Thyroid gland (tissue), 4 donors: Measurements from ENCODE around the gene CORO1C. TPM values are rescaled to one million over a fixed set of nuclear protein-coding genes. Genes with fewer than 3 reads are reported as not detected.

Experiments used
- DNase-seq, 2 donors: peaks; one replicate each; pipeline ENCODE4 v3.0.0-alpha.2; 2019
- H3K27ac ChIP-seq, 3 donors: fragments of 200-600 bp; sonication (generic); 1 replicate in 2 of 3; 2 replicates in 1 of 3; pipeline ENCODE4 v1.5.1; 2016 to 2019; ENCODE audit warnings: mild to moderate bottlenecking in 1 of 3, moderate library complexity in 1 of 3
- H3K27me3 ChIP-seq: fragments of 200-600 bp; sonication (generic); one replicate; pipeline ENCODE4 v1.5.1; 2019
- H3K36me3 ChIP-seq, 2 donors: fragments of 200-600 bp; sonication (generic); one replicate each; pipeline ENCODE4 v1.5.1; 2016 to 2019
- H3K4me1 ChIP-seq, 2 donors: fragments of 200-600 bp; sonication (generic); one replicate each; pipeline ENCODE4 v1.5.1; 2017 to 2019
- H3K4me3 ChIP-seq, 3 donors: fragments of 200-600 bp; sonication (generic); replicated peaks in 1 of 3; 1 replicate in 2 of 3; 2 replicates in 1 of 3; pipeline ENCODE4 v1.5.1; 2016; ENCODE audit warnings: mild to moderate bottlenecking in 1 of 3
- H3K9me3 ChIP-seq: fragments of 200-600 bp; sonication (generic); one replicate; pipeline ENCODE4 v1.5.1; 2017
- CTCF ChIP-seq, 6 experiments: fragments of 200-600 bp in 3 of 6; fragments of 450-650 bp in 3 of 6; sonication (generic) in 3 of 6; IDR thresholded peaks; one replicate each; pipeline ENCODE4 v1.5.1; 2016 to 2019; ENCODE audit warnings: antibody characterized with exemption in 6 of 6, mild to moderate bottlenecking in 2 of 6, inconsistent platforms in 1 of 6, moderate library complexity in 1 of 6
- POLR2A ChIP-seq, 2 donors: fragments of 450-650 bp; IDR thresholded peaks; one replicate each; pipeline ENCODE4 v1.6.1; 2017; ENCODE audit warnings: antibody characterized with exemption in 2 of 2, mild to moderate bottlenecking in 2 of 2, moderate library complexity in 1 of 2
- WGBS, 2 donors: methylation state at CpG; one replicate each; pipeline ENCODE4 v1.1.5; 2017; 5-methylcytosine and 5-hydroxymethylcytosine counted together
- intact Hi-C: fragments of 100-400 bp; cut with DNase I; formaldehyde crosslinking; loops from one replicate; pipeline ENCODE4 v1.15.1; 2023
- total RNA-seq, 4 donors: library from RNA; depleted of rRNA; stranded (reverse); fragments of >200 nt; gene quantifications; one replicate each; pipeline ENCODE4 v1.2.3, GENCODE V29; 2016

CORO1C gene
- total RNA-seq, 4 donors from 2014 or later = 22.0 to 63.6 (median 30.1) TPM

DNA sequence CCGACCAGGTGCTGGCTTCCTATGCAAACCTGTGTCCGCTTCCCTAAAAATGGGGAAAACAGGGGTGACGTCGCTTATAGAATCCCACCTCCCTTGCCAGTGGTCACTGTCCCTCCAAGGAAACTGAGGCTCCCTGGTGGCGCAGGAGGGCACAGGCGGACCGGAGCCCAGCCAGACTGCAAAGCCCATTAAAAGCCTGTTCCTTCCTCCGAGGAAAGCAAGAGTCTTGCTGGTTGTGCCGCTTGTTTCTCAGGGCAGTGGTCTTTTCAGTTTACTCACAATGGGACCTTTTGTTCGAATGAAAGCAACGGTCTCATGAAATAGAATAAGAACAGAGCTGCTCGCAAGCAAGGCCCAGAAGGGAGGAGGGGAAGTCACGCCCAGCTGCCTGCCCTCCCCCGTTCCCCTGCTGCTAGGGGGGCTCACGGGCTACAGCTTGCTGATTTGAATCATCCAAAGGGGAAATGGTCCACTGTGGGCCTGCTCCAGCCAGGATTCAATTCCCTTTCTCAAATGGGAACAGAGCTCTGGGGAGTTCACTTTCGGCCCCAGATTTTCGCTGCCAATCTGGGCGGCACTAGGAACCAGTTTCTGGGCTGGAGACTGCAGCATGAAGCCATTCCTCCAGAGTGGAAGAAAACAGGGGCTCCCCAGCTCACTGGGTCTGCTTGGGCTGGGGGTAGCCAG is 93.0 kb downstream of the CORO1C start:
- DNase-seq = no peak
- TF ChIP-seq CTCF (IDR thresholded peaks at IDR 0.05) (no peak), POLR2A (IDR thresholded peaks at IDR 0.05) (no peak)
- no peaks in the 10 kb centered on the region for H3K9me3 ChIP-seq
- H3K27ac ChIP-seq = peak overlapping the region in 1 of 3 donors; percentile 0
- intact Hi-C loops = no loop called here
- H3K36me3 ChIP-seq = no peaks in the 10 kb centered on the region
- H3K4me1 ChIP-seq = peaks cover 7 to 63% of the 10 kb centered on the region in 2 donors
- H3K4me3 ChIP-seq = no peak overlapping the region
- H3K27me3 ChIP-seq = no peaks in the 10 kb centered on the region
- WGBS, 2 donors = 52 to 53% methylated on average over 17 to 18 of the region's 18 CpGs

GRCh38 chr12:108637222-108637971 is 93.9 kb downstream of the CORO1C start:
- no peaks in the 10 kb centered on the region for H3K9me3 ChIP-seq
- DNase-seq = no peak
- no peaks in the 10 kb centered on the region for H3K36me3 ChIP-seq
- H3K27me3 ChIP-seq = no peaks in the 10 kb centered on the region
- no peak for TF ChIP-seq POLR2A (IDR thresholded peaks at IDR 0.05)
- no peak for TF ChIP-seq CTCF (IDR thresholded peaks at IDR 0.05)
- H3K4me3 ChIP-seq = no peak overlapping the region
- 82 to 83% methylated on average over 7 of the region's 7 CpGs for WGBS, 2 donors
- intact Hi-C loops = no loop called here
- H3K27ac ChIP-seq = peak overlapping the region in 1 of 3 donors; percentile 13
- peaks cover 0 to 62% of the 10 kb centered on the region in 2 donors for H3K4me1 ChIP-seq

DNA sequence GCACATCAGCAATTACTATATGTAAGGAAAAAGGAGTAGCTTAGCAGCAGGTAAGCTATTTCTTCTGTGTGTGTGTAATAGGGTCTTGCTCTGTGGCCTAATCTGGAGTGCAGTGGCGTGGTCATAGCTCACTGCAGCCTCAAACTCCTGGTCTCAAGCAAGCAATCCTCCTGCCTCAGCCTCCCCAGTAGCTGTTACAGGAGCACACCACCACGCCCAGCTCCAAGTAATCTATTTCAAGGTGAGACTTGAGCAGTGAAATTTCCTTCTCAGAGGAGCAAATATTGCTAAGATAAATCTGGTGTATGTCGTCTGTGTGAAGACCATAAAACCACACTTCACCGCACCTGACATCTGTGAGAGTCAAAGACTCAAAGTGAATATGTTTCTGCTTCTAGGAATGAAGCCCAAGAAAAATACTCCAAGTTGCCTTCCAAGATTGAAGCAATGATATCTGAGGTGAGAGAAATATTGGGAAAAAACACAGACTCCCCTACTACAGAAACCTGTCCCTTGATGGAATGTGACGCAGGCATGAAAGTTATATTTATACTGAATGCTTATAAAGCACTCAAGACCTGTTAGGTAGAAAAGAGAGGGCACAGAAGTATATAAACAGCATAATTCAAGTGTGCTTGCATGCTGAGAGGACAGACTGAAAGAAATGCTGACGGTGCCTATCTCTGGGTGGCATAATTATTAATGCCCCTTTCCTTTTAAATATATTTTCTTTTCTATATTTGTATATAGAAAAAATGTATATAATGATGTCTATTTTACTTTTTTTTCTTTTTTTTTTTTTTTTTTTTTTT is 95.1 kb downstream of the CORO1C start:
- 53 to 56% methylated on average over 6 of the region's 6 CpGs for WGBS, 2 donors
- no peak for DNase-seq
- no peaks in the 10 kb centered on the region for H3K9me3 ChIP-seq
- H3K27ac ChIP-seq = peak overlapping the region in 2 of 3 donors; percentile 50 to 75
- H3K4me3 ChIP-seq = no peak overlapping the region
- TF ChIP-seq CTCF (IDR thresholded peaks at IDR 0.05) (no peak), POLR2A (IDR thresholded peaks at IDR 0.05) (no peak)
- no peaks in the 10 kb centered on the region for H3K36me3 ChIP-seq
- peaks cover 0 to 55% of the 10 kb centered on the region in 2 donors for H3K4me1 ChIP-seq
- intact Hi-C loops = no loop called here
- no peaks in the 10 kb centered on the region for H3K27me3 ChIP-seq

GRCh38 chr12:108635201-108635996 is 95.9 kb downstream of the CORO1C start:
- DNase-seq = peak in 1 of 2 donors; percentile 35
- peak overlapping the region in 1 of 3 donors; percentile 75 for H3K27ac ChIP-seq
- intact Hi-C loops = no loop called here
- no peak for TF ChIP-seq CTCF (IDR thresholded peaks at IDR 0.05)
- TF ChIP-seq POLR2A (IDR thresholded peaks at IDR 0.05) = no peak
- 51 to 68% methylated on average over 15 of the region's 15 CpGs for WGBS, 2 donors
- no peaks in the 10 kb centered on the region for H3K27me3 ChIP-seq
- H3K4me1 ChIP-seq = peaks cover 0 to 55% of the 10 kb centered on the region in 2 donors
- H3K4me3 ChIP-seq = no peak overlapping the region
- no peaks in the 10 kb centered on the region for H3K9me3 ChIP-seq
- H3K36me3 ChIP-seq = no peaks in the 10 kb centered on the region
